Body of pancreas (tissue), 4 donors: Measurements from ENCODE around the gene MMP24OS. TPM values are rescaled to one million over a fixed set of nuclear protein-coding genes. Genes with fewer than 3 reads are reported as not detected.

ENCODE experiments used
- ATAC-seq: fragments of 150-250 bp; one replicate; pipeline ENCODE4 v1.9.1; 2016
- DNase-seq, 4 donors: peaks; one replicate each; pipeline ENCODE4 v3.0.0-alpha.2; 2019
- H3K27ac ChIP-seq, 4 donors: fragments of 200-600 bp; sonication (generic); 1 replicate in 3 of 4; 2 replicates in 1 of 4; pipeline versions ENCODE4 v1.5.1 to v1.6.1; 2016 to 2019; ENCODE audit warnings: mild to moderate bottlenecking in 1 of 4, mixed read lengths in 1 of 4, moderate library complexity in 1 of 4
- H3K27me3 ChIP-seq, 2 donors: fragments of 200-600 bp; sonication (generic); one replicate each; pipeline ENCODE4 v1.6.0; 2016; ENCODE audit warnings: mild to moderate bottlenecking in 1 of 2
- H3K36me3 ChIP-seq, 2 donors: fragments of 200-600 bp; sonication (generic); replicated peaks in 1 of 2; 2 replicates each; pipeline ENCODE4 v1.5.1; 2016; ENCODE audit warnings: low read depth in 2 of 2; ENCODE audit not compliant: insufficient read depth in 1 of 2
- H3K4me1 ChIP-seq: fragments of 200-600 bp; sonication (generic); one replicate; pipeline ENCODE4 v1.6.0; 2016
- H3K4me3 ChIP-seq, 2 donors: fragments of 200-600 bp; sonication (generic); 1 replicate in 1 of 2; 2 replicates in 1 of 2; pipeline ENCODE4 v1.5.1; 2016 to 2019
- H3K9me3 ChIP-seq, 3 donors: fragments of 200-600 bp; sonication (generic); 1 replicate in 2 of 3; 2 replicates in 1 of 3; pipeline ENCODE4 v1.5.1; 2016
- CTCF ChIP-seq, 7 experiments: fragments of 450-650 bp in 4 of 7; fragments of 200-600 bp in 3 of 7; sonication (generic) in 3 of 7; IDR thresholded peaks; one replicate each; pipeline ENCODE4 v1.5.1; 2016 to 2019; ENCODE audit warnings: antibody characterized with exemption in 7 of 7
- POLR2A ChIP-seq, 3 donors: fragments of 450-650 bp; IDR thresholded peaks; one replicate each; pipeline ENCODE4 v1.6.1; 2016; ENCODE audit warnings: antibody characterized with exemption in 3 of 3, mild to moderate bottlenecking in 2 of 3
- WGBS, 2 donors: methylation state at CpG; one replicate each; pipeline ENCODE4 v1.1.5; 2017; 5-methylcytosine and 5-hydroxymethylcytosine counted together
- intact Hi-C: fragments of 100-400 bp; cut with DNase I; formaldehyde crosslinking; loops from one replicate; pipeline ENCODE4 v1.15.1; 2023
- total RNA-seq, 2 donors: library from RNA; depleted of rRNA; stranded (reverse); fragments of >200 nt; gene quantifications; one replicate each; pipeline ENCODE4 v1.1.0, GENCODE V29; 2016

Gene MMP24OS
- total RNA-seq, 2 donors from 2014 or later, result 20.4 to 27.5 TPM

GRCh38 chr20:35273449-35274171, 4.3 kb downstream of the MMP24OS start:
- Histone ChIP-seq H3K9me3 (no peaks in the 10 kb centered on the region), H3K36me3 (no peaks in the 10 kb centered on the region), H3K27ac (peak overlapping the region in 1 of 4 donors; percentile 15), H3K27me3 (no peaks in the 10 kb centered on the region), H3K4me3 (no peak overlapping the region), H3K4me1 (peaks cover 44% of the 10 kb centered on the region)
- ATAC-seq (no peak), DNase-seq (peak in 3 of 4 donors; percentile 49 to 63 (median 53))
- 63 to 67% methylated on average over 8 to 13 of the region's 13 CpGs for WGBS, 2 donors
- TF ChIP-seq CTCF (IDR thresholded peaks at IDR 0.05), result no peak
- intact Hi-C loops, result loop anchor here (10.0 kb wide), 1 partner anchor 129 kb away; the partner anchor contains the start of gene EDEM2

GRCh38 chr20:35271904-35272303, 6.0 kb downstream of the MMP24OS start:
- Histone ChIP-seq H3K9me3 (no peaks in the 10 kb centered on the region), H3K4me1 (peaks cover 47% of the 10 kb centered on the region), H3K36me3 (no peaks in the 10 kb centered on the region), H3K27ac (no peak overlapping the region), H3K27me3 (no peaks in the 10 kb centered on the region), H3K4me3 (no peak overlapping the region)
- DNase-seq (no peak), ATAC-seq (no peak)
- intact Hi-C loops, result loop anchor here (10.0 kb wide), 1 partner anchor 127 kb away; the partner anchor contains the start of gene EDEM2
- TF ChIP-seq CTCF (IDR thresholded peaks at IDR 0.05), result no peak
- TF ChIP-seq POLR2A (IDR thresholded peaks at IDR 0.05), result no peak
- WGBS, 2 donors, result 61 to 65% methylated on average over 6 to 7 of the region's 7 CpGs

- TF ChIP-seq POLR2A (IDR thresholded peaks at IDR 0.05) (no peak), CTCF (IDR thresholded peaks at IDR 0.05) (no peak)
- Histone ChIP-seq H3K4me3 (no peak overlapping the region), H3K27ac (no peak overlapping the region), H3K36me3 (no peaks in the 10 kb centered on the region), H3K4me1 (peaks cover 41% of the 10 kb centered on the region), H3K9me3 (no peaks in the 10 kb centered on the region), H3K27me3 (no peaks in the 10 kb centered on the region)
- DNase-seq (no peak), ATAC-seq (no peak)
- intact Hi-C loops, result loop anchor here (10.0 kb wide), 1 partner anchor 126 kb away; the partner anchor contains the start of gene EDEM2
- WGBS, 2 donors, result 85 to 88% methylated on average over 14 to 20 of the region's 20 CpGs
Observed at GRCh38 chr20:35271073-35271882, 6.6 kb downstream of the MMP24OS start.

- no peaks in the 10 kb centered on the region for H3K36me3 ChIP-seq
- peak overlapping the region in 2 of 4 donors; percentile 15 to 24 for H3K27ac ChIP-seq
- intact Hi-C loops, result loop anchor here (10.0 kb wide), 1 partner anchor 125 kb away; the partner anchor contains the start of gene EDEM2
- no peak overlapping the region for H3K4me3 ChIP-seq
- 84 to 87% methylated on average over 18 to 19 of the region's 19 CpGs for WGBS, 2 donors
- ATAC-seq (no peak), DNase-seq (no peak)
- no peaks in the 10 kb centered on the region for H3K9me3 ChIP-seq
- TF ChIP-seq POLR2A (IDR thresholded peaks at IDR 0.05), result no peak
- H3K27me3 ChIP-seq, result no peaks in the 10 kb centered on the region
- peaks cover 31% of the 10 kb centered on the region for H3K4me1 ChIP-seq
Observed at GRCh38 chr20:35270021-35270902, 7.7 kb downstream of the MMP24OS start.
